22Rv1 (cell line): ENCODE data around the gene ETV1.

Experiments
- H3K27ac ChIP-seq: fragments of 450-650 bp; 2 replicates; pipeline ENCODE4 v1.5.1; 2017
- CTCF ChIP-seq: fragments of 450-650 bp; IDR thresholded peaks from 2 replicates; pipeline ENCODE4 v1.5.1; 2017; ENCODE audit warnings: mild to moderate bottlenecking
- ZFX ChIP-seq: fragments of 450-650 bp; IDR thresholded peaks from 2 replicates; pipeline ENCODE4 v1.6.1; 2017; ENCODE audit warnings: antibody characterized with exemption, borderline replicate concordance

ETV1 gene

GRCh38 chr7:13979671-13980435, 9.6 kb downstream of the ETV1 start:
- peak overlapping the region; percentile 69 for H3K27ac ChIP-seq
- TF ChIP-seq ZFX = no peak
- TF ChIP-seq CTCF = no peak

GRCh38 chr7:13976594-13976993, 12.9 kb downstream of the ETV1 start:
- TF ChIP-seq ZFX (no peak), CTCF (no peak)
- H3K27ac ChIP-seq = no peak overlapping the region

- no peak for TF ChIP-seq ZFX
- no peak overlapping the region for H3K27ac ChIP-seq
Measured at GRCh38 chr7:13965077-13965476, 24.4 kb downstream of the ETV1 start.

- H3K27ac ChIP-seq = no peak overlapping the region
- TF ChIP-seq CTCF (no peak), ZFX (no peak)
Measured at GRCh38 chr7:13963925-13964324, 25.5 kb downstream of the ETV1 start.

- H3K27ac ChIP-seq = no peak overlapping the region
- no peak for TF ChIP-seq CTCF
- no peak for TF ChIP-seq ZFX
Measured at GRCh38 chr7:13955494-13955893, 34.0 kb downstream of the ETV1 start.

- TF ChIP-seq ZFX = no peak
- no peak for TF ChIP-seq CTCF
- no peak overlapping the region for H3K27ac ChIP-seq
Measured at GRCh38 chr7:13953368-13953767, 36.1 kb downstream of the ETV1 start.

GRCh38 chr7:13952921-13953320, 36.5 kb downstream of the ETV1 start:
- TF ChIP-seq ZFX (no peak), CTCF (no peak)
- H3K27ac ChIP-seq = no peak overlapping the region

GRCh38 chr7:13949939-13950338, 39.5 kb downstream of the ETV1 start:
- no peak for TF ChIP-seq ZFX
- TF ChIP-seq CTCF = no peak
- H3K27ac ChIP-seq = no peak overlapping the region
